GM19395 (cell line): ENCODE data around the gene TOX4.
"Not testable (repeated sequence)": the region's sequence is repeated elsewhere in the genome, so short reads cannot be mapped to it uniquely, and the experiment has no call there.

Experiments
- ATAC-seq: cut with Tn5 transposase; IDR thresholded peaks from one replicate; pipeline ENCODE4 v1.9.1; 2021; ENCODE audit warnings: mild to moderate bottlenecking, moderate library complexity; ENCODE audit not compliant: unreplicated experiment

The TOX4 gene

GRCh38 chr14:21476925-21477681 lies at the start of gene TOX4, which contains the start of gene RAB2B:
TSS of gene TOX4 (plus strand) at chr14:21477195. CDS start at chr14:21477279, 84 bp downstream.
TSS of gene RAB2B (minus strand) at chr14:21476959. CDS start at chr14:21476872, 87 bp downstream.
- peak; percentile 100 for ATAC-seq

- ATAC-seq, result no peak
Measured at GRCh38 chr14:21428930-21429329, 48.1 kb upstream of the TOX4 start.

- no peak for ATAC-seq
Measured at GRCh38 chr14:21431126-21431525, 45.9 kb upstream of the TOX4 start.

GRCh38 chr14:21436567-21437062 lies 40.4 kb upstream of the TOX4 start:
- no peak for ATAC-seq

- ATAC-seq, result peak; percentile 99
Measured at GRCh38 chr14:21437063-21437901, 39.7 kb upstream of the TOX4 start.

- no peak for ATAC-seq
Measured at GRCh38 chr14:21440859-21441258, 36.1 kb upstream of the TOX4 start.

- not testable (repeated sequence) for ATAC-seq
Measured at GRCh38 chr14:21442657-21443056, 34.3 kb upstream of the TOX4 start.

GRCh38 chr14:21449899-21450216 lies 27.1 kb upstream of the TOX4 start:
- ATAC-seq, result no peak

GRCh38 chr14:21454843-21455544 lies 22.0 kb upstream of the TOX4 start:
- no peak for ATAC-seq

- ATAC-seq, result no peak
Measured at GRCh38 chr14:21455592-21455911, 21.4 kb upstream of the TOX4 start.

GRCh38 chr14:21455912-21456667 lies 20.9 kb upstream of the TOX4 start, which contains the start of gene CHD8:
TSS of gene CHD8 (minus strand) at chr14:21456123. CDS start at chr14:21431643, 24,480 bp downstream.
- peak; percentile 98 for ATAC-seq

- no peak for ATAC-seq
Measured at GRCh38 chr14:21467616-21468015, 9.4 kb upstream of the TOX4 start.

GRCh38 chr14:21475767-21476522 lies 1.1 kb upstream of the TOX4 start:
- ATAC-seq, result no peak

GRCh38 chr14:21476523-21476924 lies 471 bp upstream of the TOX4 start:
- ATAC-seq, result no peak

GRCh38 chr14:21486640-21487087 lies 9.7 kb downstream of the TOX4 start:
- no peak for ATAC-seq

GRCh38 chr14:21494902-21495762 lies 18.1 kb downstream of the TOX4 start:
- ATAC-seq, result no peak

- ATAC-seq, result no peak
Measured at GRCh38 chr14:21496453-21496852, 19.5 kb downstream of the TOX4 start.

GRCh38 chr14:21498540-21499526 lies 21.8 kb downstream of the TOX4 start:
- ATAC-seq, result peak; percentile 52
